OCI-M2 (cell line): ENCODE results near the gene AHSP.
"Not testable (repeated sequence)": the region's sequence is repeated elsewhere in the genome, so short reads cannot be mapped to it uniquely, and the experiment has no call there.

Experiments
- DNase-seq: peaks from one replicate; lab custom pipeline; 2025; ENCODE audit not compliant: unreplicated experiment; lab: John Stamatoyannopoulos, UW

Gene AHSP, protein sequence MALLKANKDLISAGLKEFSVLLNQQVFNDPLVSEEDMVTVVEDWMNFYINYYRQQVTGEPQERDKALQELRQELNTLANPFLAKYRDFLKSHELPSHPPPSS

DNA sequence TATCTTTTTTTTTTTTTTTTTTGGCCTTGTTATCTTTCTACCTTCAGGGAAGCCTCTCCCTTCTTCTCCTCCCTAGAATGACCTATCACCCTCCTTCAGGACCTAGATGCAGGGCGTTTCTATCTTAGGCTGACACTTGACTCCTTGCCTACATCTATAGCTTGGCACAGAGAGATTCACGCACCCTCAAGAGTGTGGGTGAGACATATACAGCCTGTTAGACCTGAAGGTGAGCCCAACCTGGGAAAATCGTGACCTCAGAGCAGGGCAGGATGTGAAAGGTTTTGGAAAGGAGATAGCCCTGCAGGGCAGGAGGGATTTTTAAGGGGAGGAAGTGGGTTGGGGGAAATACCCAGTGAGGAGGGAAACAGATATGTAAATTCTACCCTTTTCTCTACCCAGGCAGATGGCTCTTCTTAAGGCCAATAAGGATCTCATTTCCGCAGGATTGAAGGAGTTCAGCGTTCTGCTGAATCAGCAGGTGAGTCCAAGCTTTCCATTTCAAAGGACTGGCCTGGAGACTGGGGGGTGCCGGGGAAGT is at the start of gene AHSP:
Gene AHSP (plus strand): TSS at position 167 of the 541 bp plus-strand sequence. CDS start 240 bp downstream, at position 407.
- DNase-seq: no peak

- DNase-seq: no peak
Observed at GRCh38 chr16:31478956-31479355, 48.7 kb upstream of the AHSP start.

DNA sequence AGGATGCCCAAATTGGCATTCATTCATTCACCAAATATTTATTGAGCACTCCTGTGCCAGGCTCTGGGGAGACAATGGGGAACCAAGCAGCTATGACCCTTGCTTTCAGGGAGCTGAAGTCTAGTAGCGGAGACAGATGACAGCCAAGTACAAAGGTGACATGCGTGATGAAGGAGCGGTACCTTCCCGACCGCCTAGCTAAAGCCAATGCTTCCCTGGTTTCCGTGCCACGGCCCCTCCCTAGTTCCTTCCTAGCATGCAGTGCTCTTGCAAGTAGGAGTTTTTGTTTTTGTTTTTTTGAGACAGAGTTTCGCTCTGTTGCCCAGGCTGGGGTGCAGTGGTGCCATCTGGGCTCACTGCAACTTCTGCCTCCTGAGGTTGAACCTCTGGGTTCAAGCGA is 47.9 kb upstream of the AHSP start:
- DNase-seq: no peak

GRCh38 chr16:31480851-31481536 is 46.7 kb upstream of the AHSP start:
- no peak for DNase-seq

GRCh38 chr16:31483081-31483480 is 44.6 kb upstream of the AHSP start, which contains the start of gene SLC5A2:
TSS of gene SLC5A2 (plus strand) at chr16:31483123. CDS start at chr16:31483137, 14 bp downstream.
- no peak for DNase-seq

DNA sequence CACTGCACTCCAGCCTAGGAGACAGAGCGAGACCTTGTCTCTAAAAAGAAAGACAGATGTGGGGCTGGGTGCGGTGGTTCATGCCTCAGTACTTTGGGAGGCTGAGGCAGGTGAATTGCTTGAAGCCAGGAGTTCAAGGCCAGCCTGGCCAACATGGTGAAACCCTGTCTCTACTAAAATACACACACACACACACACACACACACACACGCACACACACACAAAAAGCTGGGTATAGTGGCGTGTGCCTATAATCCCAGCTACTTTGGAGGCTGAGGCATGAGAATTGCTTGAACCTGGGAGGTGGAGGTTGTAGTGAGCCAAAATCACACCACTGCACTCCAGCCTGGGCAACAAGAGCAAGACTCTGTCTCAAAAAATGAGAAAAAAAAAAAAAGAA is 43.7 kb upstream of the AHSP start:
- DNase-seq: not testable (repeated sequence)

- no peak for DNase-seq
Observed at GRCh38 chr16:31484491-31485171, 43.1 kb upstream of the AHSP start.

DNA sequence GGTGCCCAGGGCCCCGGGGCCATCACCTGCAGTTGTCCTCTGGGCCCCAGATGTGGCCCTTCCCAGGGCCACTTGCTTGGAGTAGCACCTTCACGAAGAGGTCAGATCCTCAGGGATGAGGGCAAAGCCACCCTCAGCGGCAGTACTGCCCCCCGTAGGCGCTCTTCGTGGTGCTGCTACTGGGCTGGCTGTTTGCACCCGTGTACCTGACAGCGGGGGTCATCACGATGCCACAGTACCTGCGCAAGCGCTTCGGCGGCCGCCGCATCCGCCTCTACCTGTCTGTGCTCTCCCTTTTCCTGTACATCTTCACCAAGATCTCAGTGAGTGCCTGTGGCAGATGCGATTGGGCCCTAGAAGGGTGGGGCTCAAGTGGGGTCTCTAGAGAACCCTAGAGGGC is 42.1 kb upstream of the AHSP start:
- DNase-seq: no peak

- no peak for DNase-seq
Observed at GRCh38 chr16:31486045-31486444, 41.7 kb upstream of the AHSP start.

GRCh38 chr16:31487071-31487719 is 40.5 kb upstream of the AHSP start:
- DNase-seq: no peak

GRCh38 chr16:31487720-31488467 is 39.8 kb upstream of the AHSP start:
- DNase-seq: no peak

- no peak for DNase-seq
Observed at GRCh38 chr16:31488468-31489297, 39.0 kb upstream of the AHSP start.

DNA sequence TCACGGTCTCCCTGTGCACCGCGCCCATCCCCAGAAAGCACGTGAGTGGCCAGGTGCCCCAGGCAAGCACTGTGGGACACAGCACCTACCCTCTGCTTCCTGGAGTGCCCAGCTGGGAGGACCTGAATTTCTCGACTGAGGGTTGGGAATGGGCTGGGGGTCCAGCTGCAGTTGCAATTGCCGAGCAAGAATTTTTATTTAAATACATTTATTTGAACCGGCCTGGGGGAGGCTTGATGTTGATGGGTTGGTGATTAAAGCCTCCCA is 38.5 kb upstream of the AHSP start:
- DNase-seq: no peak

DNA sequence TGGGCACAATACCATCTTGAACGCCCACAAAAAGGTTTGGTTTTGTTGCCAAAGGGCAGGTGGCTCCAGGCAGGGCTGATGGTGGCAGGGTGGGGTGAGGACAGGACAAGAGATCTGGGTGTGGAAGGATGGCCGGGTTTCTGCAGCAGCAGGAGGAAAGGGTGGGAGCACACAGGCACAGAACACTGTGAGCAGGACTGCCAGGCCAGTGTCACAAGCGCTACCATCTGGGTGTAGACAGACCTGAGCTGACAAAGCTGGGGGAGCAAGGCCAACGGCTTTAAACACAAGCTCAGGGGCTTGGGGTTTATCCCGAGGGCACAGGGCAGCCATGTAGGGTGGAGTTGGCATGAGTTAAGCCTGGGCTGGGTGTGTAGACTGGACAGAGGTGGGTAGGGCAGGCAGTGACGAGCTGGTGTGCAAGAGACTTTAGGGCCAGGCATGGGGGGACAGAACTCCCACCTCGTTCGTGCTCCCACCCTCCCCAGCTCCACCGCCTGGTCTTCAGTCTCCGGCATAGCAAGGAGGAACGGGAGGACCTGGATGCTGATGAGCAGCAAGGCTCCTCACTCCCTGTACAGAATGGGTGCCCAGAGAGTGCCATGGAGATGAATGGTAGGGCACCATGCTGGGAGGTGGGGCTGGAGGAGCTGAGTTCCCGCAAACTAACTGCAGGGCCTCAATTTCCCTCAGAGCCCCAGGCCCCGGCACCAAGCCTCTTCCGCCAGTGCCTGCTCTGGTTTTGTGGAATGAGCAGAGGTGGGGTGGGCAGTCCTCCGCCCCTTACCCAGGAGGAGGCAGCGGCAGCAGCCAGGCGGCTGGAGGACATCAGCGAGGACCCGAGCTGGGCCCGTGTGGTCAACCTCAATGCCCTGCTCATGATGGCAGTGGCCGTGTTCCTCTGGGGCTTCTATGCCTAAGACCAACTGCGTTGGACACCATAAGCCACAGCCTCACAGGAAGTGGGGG is 37.8 kb upstream of the AHSP start:
- DNase-seq: no peak

DNA sequence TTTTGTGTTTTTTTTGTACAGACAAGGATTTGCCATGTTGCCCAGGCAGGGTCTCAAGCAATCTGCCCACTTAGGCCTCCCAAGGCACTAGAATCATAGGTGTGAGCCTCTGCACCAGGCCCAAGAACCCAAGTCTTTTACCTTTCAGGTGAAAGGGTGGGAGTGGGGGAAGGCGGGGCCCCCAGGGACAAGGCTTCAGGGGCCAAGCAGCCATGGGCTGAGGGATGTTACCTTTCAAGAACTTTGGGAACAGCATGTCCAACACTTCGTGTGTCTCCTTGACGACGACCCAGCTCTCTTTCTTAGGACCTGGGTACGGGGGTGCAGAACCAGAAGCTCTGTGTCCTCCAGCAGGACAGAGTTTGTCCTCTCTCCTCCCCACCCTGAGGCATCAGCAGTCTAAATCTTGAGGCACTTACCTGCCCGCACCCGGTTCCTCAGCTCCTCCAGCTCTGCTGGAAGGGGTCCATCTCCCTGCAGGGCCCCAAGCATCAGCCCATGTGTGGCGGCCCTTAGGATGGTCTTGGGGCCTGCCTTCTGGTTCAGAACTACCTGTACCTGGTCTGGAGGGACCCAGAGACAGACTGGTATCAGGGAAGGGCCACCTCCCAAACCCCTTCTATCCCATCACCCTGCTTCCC is 35.8 kb upstream of the AHSP start:
- DNase-seq: no peak

- no peak for DNase-seq
Observed at GRCh38 chr16:31493506-31494125, 34.1 kb upstream of the AHSP start.

GRCh38 chr16:31496670-31497069 is 31.0 kb upstream of the AHSP start:
- DNase-seq: no peak

DNA sequence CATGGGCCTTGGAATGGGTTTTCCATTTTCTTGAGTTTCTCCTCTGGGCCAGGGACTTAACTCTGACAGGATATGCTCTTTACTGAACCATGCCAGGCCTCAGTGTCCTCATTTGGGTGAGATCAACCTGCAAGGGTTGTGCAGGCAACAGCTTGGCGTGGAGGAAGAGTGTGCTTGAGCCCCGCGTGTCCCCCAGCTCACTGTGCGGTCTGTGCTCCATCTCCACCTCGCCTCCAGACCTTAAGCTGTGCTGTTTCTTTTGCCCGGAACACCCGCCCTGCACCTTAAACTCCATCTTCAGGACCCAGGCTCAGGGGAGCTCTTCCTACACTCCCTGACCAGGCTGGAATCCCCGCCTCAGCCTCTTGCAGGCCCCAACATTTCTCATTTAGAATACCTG is 29.2 kb upstream of the AHSP start:
- no peak for DNase-seq
